Suprapubic skin (tissue), 3 donors: ENCODE results near the gene PLA2G4B.

Experiments
- POLR2AphosphoS5 ChIP-seq, 3 donors: sonication (generic); formaldehyde crosslinking; IDR thresholded peaks; one replicate each; pipeline ENCODE4 v1.6.1; 2017; ENCODE audit warnings: antibody characterized with exemption in 3 of 3
- TF ChIP-seq, protein P1 (sequence below), 2 donors: fragments of 200-600 bp in 1 of 2; fragments of 450-650 bp in 1 of 2; sonication (generic) in 1 of 2; IDR thresholded peaks; one replicate each; pipeline ENCODE4 v1.5.1; 2016 to 2019; ENCODE audit warnings: antibody characterized with exemption in 2 of 2, mild to moderate bottlenecking in 1 of 2, moderate library complexity in 1 of 2

DNA sequence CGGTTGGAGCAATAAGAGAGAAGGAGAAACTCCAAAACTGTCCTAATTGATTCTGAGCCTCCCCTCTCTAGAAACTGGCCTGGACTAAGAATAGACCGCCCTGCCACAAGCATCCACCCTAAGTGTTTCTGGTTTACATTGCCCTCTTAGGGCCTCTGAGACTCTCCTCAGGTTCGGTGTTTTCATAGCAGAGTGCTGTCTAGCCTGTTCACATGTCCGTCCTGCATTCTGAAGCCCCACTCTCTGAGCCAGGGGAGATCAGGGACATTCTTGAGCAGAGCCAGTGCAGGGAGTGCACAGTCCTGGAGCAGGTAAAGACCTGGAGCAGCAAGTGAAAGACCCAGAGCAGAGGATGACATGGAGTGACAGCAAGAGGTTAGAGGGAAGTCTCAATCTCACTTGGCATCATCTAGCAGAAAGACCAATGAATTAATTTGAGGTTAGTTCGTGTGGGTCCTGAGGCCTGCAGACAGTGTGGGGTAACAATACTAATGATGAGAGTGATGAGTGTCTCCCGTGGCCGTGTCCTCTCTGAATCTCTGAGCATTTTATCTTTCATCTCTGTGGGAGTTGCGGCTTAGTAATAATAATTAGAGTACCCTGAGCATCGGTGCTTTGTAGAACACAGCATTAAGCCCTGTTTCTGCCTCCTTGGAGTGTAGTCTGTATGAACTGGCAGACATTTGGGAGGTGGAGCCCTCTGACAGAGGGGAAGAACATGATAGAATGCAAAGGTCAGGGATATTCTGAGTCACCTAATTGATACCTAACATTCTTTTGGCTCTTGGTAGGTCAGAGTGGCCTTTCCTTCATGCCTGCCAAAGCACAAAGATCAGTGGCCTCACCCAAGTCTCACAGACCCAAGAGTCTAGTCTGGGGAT, 39.8 kb upstream of the PLA2G4B start:
- TF ChIP-seq, protein P1, sequence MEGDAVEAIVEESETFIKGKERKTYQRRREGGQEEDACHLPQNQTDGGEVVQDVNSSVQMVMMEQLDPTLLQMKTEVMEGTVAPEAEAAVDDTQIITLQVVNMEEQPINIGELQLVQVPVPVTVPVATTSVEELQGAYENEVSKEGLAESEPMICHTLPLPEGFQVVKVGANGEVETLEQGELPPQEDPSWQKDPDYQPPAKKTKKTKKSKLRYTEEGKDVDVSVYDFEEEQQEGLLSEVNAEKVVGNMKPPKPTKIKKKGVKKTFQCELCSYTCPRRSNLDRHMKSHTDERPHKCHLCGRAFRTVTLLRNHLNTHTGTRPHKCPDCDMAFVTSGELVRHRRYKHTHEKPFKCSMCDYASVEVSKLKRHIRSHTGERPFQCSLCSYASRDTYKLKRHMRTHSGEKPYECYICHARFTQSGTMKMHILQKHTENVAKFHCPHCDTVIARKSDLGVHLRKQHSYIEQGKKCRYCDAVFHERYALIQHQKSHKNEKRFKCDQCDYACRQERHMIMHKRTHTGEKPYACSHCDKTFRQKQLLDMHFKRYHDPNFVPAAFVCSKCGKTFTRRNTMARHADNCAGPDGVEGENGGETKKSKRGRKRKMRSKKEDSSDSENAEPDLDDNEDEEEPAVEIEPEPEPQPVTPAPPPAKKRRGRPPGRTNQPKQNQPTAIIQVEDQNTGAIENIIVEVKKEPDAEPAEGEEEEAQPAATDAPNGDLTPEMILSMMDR (IDR thresholded peaks at IDR 0.05): no peak
- TF ChIP-seq POLR2AphosphoS5 (IDR thresholded peaks at IDR 0.05): no peak
